Suprapubic skin (tissue), 4 donors: ENCODE results near the gene ABCB1.

Experiments
- CTCF ChIP-seq, 2 donors: fragments of 200-600 bp in 1 of 2; fragments of 450-650 bp in 1 of 2; sonication (generic) in 1 of 2; IDR thresholded peaks; one replicate each; pipeline ENCODE4 v1.5.1; 2016 to 2019; ENCODE audit warnings: antibody characterized with exemption in 2 of 2, mild to moderate bottlenecking in 1 of 2, moderate library complexity in 1 of 2
- EP300 ChIP-seq: sonication (generic); formaldehyde crosslinking; IDR thresholded peaks from one replicate; pipeline ENCODE4 v1.6.1; 2017; ENCODE audit warnings: antibody characterized with exemption
- POLR2A ChIP-seq, 2 donors: fragments of 450-650 bp; IDR thresholded peaks; one replicate each; pipeline ENCODE4 v1.6.1; 2017; ENCODE audit warnings: antibody characterized with exemption in 2 of 2, mild to moderate bottlenecking in 2 of 2, moderate library complexity in 2 of 2
- POLR2AphosphoS5 ChIP-seq, 3 donors: sonication (generic); formaldehyde crosslinking; IDR thresholded peaks; one replicate each; pipeline ENCODE4 v1.6.1; 2017; ENCODE audit warnings: antibody characterized with exemption in 3 of 3

DNA sequence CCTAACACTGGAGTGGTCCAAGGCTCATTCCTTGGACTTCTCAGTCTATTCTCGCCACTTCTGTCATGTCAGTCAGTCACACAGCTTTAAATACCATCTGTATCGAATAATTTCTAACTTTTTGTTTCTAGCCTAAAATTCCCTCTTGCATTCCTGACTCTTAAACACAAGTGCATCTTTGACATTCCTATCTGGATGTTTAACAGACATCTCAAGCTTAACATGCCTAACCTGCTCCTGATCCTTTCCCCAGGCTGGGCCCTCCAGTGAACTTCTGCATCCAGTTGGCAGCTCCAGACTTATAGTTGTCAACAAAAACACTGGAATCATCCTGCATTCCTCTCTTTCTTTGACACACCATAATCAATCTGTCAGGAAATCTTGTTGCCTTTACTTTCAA lies 120.7 kb downstream of the ABCB1 start:
- no peak for TF ChIP-seq POLR2A (IDR thresholded peaks at IDR 0.05)
- no peak for TF ChIP-seq CTCF (IDR thresholded peaks at IDR 0.05)
- no peak for TF ChIP-seq POLR2AphosphoS5 (IDR thresholded peaks at IDR 0.05)
- TF ChIP-seq EP300: no peak
